Measurements from ENCODE around the gene ERN2. TPM values are rescaled to one million over a fixed set of nuclear protein-coding genes. Genes with fewer than 3 reads are reported as not detected.

The ERN2 gene
- total and polyA plus RNA-seq, 2 of the 13 experiments (the other 11 are each of a cell fraction or from before 2014, with no cell fraction given): 2.2 to 3.5 TPM

- TF ChIP-seq TRIM24 (CRISPR knock-in tag; IDR thresholded peaks at IDR 0.05) (no peak), MLLT10 (CRISPR knock-in tag; IDR thresholded peaks at IDR 0.05) (peak; percentile 92), ZC3H13 (CRISPR knock-in tag; IDR thresholded peaks at IDR 0.05) (0 out of 2 replicates have a peak, but pooled peaks have one; percentile 73), ZGPAT (CRISPR knock-in tag; IDR thresholded peaks at IDR 0.05) (peak; percentile 96), NR3C1 (CRISPR knock-in tag; IDR thresholded peaks at IDR 0.05) (0 out of 2 replicates have a peak, but pooled peaks have one; percentile 52), ZSCAN22 (CRISPR knock-in tag; IDR thresholded peaks at IDR 0.05) (peak; percentile 85), SALL2 (CRISPR knock-in tag; IDR thresholded peaks at IDR 0.05) (peak; percentile 87; the same call in 1 of the 2 replicates), ZNF841 (CRISPR knock-in tag; IDR thresholded peaks at IDR 0.05; ENCODE audit: borderline replicate concordance) (0 out of 2 replicates have a peak, but pooled peaks have one; percentile 21), ARHGAP35 (CRISPR knock-in tag; IDR thresholded peaks at IDR 0.05; ENCODE audit: borderline replicate concordance) (peak; percentile 85), ZUFSP (CRISPR knock-in tag; IDR thresholded peaks at IDR 0.05; ENCODE audit: borderline replicate concordance) (no peak), MEIS1 (CRISPR knock-in tag; IDR thresholded peaks at IDR 0.05; ENCODE audit: borderline replicate concordance) (no peak; the same call in 1 of the 2 replicates), TEAD2 (CRISPR knock-in tag; IDR thresholded peaks at IDR 0.05) (peak; percentile 40; the same call in 1 of the 2 replicates), ZNF589 (CRISPR knock-in tag; conservative IDR thresholded peaks at IDR 0.05) (peak; percentile 87; the same call in 1 of the 2 replicates), TOPORS (CRISPR knock-in tag; IDR thresholded peaks at IDR 0.05) (peak; percentile 97), TARDBP (CRISPR knock-in tag; IDR thresholded peaks at IDR 0.05) (peak; percentile 99), E2F2 (CRISPR knock-in tag; IDR thresholded peaks at IDR 0.05; ENCODE audit: borderline replicate concordance) (peak; percentile 72; the same call in 1 of the 2 replicates), AGO1 (IDR thresholded peaks at IDR 0.05; ENCODE audit: low read depth, low read length, poor library complexity, severe bottlenecking) (no peak), ZNF34 (CRISPR knock-in tag; IDR thresholded peaks at IDR 0.05; ENCODE audit: borderline replicate concordance) (0 out of 2 replicates have a peak, but pooled peaks have one; percentile 29)
- TF ChIP-seq, protein P1, sequence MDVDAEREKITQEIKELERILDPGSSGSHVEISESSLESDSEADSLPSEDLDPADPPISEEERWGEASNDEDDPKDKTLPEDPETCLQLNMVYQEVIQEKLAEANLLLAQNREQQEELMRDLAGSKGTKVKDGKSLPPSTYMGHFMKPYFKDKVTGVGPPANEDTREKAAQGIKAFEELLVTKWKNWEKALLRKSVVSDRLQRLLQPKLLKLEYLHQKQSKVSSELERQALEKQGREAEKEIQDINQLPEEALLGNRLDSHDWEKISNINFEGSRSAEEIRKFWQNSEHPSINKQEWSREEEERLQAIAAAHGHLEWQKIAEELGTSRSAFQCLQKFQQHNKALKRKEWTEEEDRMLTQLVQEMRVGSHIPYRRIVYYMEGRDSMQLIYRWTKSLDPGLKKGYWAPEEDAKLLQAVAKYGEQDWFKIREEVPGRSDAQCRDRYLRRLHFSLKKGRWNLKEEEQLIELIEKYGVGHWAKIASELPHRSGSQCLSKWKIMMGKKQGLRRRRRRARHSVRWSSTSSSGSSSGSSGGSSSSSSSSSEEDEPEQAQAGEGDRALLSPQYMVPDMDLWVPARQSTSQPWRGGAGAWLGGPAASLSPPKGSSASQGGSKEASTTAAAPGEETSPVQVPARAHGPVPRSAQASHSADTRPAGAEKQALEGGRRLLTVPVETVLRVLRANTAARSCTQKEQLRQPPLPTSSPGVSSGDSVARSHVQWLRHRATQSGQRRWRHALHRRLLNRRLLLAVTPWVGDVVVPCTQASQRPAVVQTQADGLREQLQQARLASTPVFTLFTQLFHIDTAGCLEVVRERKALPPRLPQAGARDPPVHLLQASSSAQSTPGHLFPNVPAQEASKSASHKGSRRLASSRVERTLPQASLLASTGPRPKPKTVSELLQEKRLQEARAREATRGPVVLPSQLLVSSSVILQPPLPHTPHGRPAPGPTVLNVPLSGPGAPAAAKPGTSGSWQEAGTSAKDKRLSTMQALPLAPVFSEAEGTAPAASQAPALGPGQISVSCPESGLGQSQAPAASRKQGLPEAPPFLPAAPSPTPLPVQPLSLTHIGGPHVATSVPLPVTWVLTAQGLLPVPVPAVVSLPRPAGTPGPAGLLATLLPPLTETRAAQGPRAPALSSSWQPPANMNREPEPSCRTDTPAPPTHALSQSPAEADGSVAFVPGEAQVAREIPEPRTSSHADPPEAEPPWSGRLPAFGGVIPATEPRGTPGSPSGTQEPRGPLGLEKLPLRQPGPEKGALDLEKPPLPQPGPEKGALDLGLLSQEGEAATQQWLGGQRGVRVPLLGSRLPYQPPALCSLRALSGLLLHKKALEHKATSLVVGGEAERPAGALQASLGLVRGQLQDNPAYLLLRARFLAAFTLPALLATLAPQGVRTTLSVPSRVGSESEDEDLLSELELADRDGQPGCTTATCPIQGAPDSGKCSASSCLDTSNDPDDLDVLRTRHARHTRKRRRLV (CRISPR knock-in tag; IDR thresholded peaks at IDR 0.05): peak; percentile 96
These were observed 71.9 kb downstream of the ERN2 start, which contains the start of the genes DCTN5 and PALB2 (continued) for GRCh38 chr16:23640931-23641765.

Measured in HepG2 (cell line).